Panc1 (cell line): ENCODE data around the gene CDK14. TPM values are rescaled to one million over a fixed set of nuclear protein-coding genes. Genes with fewer than 3 reads are reported as not detected.

Experiments used
- ATAC-seq: fragments of 200-7000 bp; cut with Tn5 transposase; 2 replicates; pipeline ENCODE4 v1.9.1; 2020; ENCODE audit warnings: mild to moderate bottlenecking, moderate library complexity
- BruUV-seq: library from RNA; stranded (reverse); fragments of 400-500 nt; replicated peaks from 2 replicates; lab custom pipeline; 2021; lab: Mats Ljungman, UMichigan
- CTCF ChIA-PET: fragments of 300-600 bp; sonication (Branson Sonifier 250); formaldehyde crosslinking; loops from one replicate; lab custom pipeline; 2022; ENCODE audit warnings: antibody characterized with exemption; lab: Charles Lee
- POLR2A ChIA-PET: fragments of 300-600 bp; sonication (Branson Sonifier 250); formaldehyde crosslinking; loops from one replicate; lab custom pipeline; 2022; ENCODE audit warnings: antibody characterized with exemption; lab: Charles Lee
- DNase-seq: peaks from one replicate; pipeline ENCODE4 v3.0.0-alpha.2; 2010; ENCODE audit warnings: low read depth, low spot score
- H3K27ac ChIP-seq: 2 replicates; pipeline ENCODE4 v1.5.1; 2011; ENCODE audit warnings: mild to moderate bottlenecking, low read length, inconsistent platforms
- H3K27me3 ChIP-seq: fragments of 200-500 bp; sonication (Bioruptor generic); 2 replicates; pipeline ENCODE4 v1.6.0; 2014; ENCODE audit warnings: low read length, inconsistent platforms; ENCODE audit not compliant: control insufficient read depth, insufficient read depth
- H3K36me3 ChIP-seq: fragments of 200-500 bp; sonication (Bioruptor generic); 2 replicates; pipeline ENCODE4 v1.5.1; 2014; ENCODE audit warnings: inconsistent platforms, mild to moderate bottlenecking, low read length, moderate library complexity; ENCODE audit not compliant: control insufficient read depth, insufficient read depth
- H3K4me1 ChIP-seq: 2 replicates; pipeline ENCODE4 v1.5.1; 2011; ENCODE audit warnings: inconsistent platforms, mild to moderate bottlenecking, low read length, moderate library complexity; ENCODE audit not compliant: control insufficient read depth, insufficient read depth
- H3K4me3 ChIP-seq, 2 experiments: 2 replicates each; pipeline ENCODE4 v1.5.1; 2011 to 2012; ENCODE audit warnings: low read depth in 2 of 2, low read length in 2 of 2, mild to moderate bottlenecking in 2 of 2, inconsistent platforms in 1 of 2, moderate library complexity in 1 of 2
- H3K9me3 ChIP-seq: fragments of 200-500 bp; sonication (Bioruptor generic); 2 replicates; pipeline ENCODE4 v1.5.1; 2014; ENCODE audit warnings: low read depth, mild to moderate bottlenecking, inconsistent platforms, low read length, moderate library complexity; ENCODE audit not compliant: control insufficient read depth, insufficient read depth
- POLR2AphosphoS5 ChIP-seq: IDR thresholded peaks from 2 replicates; pipeline ENCODE4 v1.6.1; 2012; ENCODE audit warnings: mild to moderate bottlenecking, low read depth, low read length, moderate library complexity
- SIN3A ChIP-seq: IDR thresholded peaks from 2 replicates; pipeline ENCODE4 v1.6.1; 2012; ENCODE audit warnings: low read depth, mild to moderate bottlenecking, low read length, moderate library complexity, borderline replicate concordance; ENCODE audit not compliant: insufficient read depth
- TCF7L2 ChIP-seq: IDR thresholded peaks from 2 replicates; pipeline ENCODE4 v1.6.1; 2011; ENCODE audit warnings: mild to moderate bottlenecking, low read depth, low read length, inconsistent platforms
- in situ Hi-C: cut with HindIII; loops from 2 replicates; pipeline ENCODE4 v1.10.0; 2016; ENCODE audit warnings: low sequenced_read_pairs, low pct_unique_long_range_greater_than_20kb
- intact Hi-C: fragments of 100-400 bp; cut with micrococcal nuclease; formaldehyde crosslinking; loops from one replicate; pipeline ENCODE4 v1.10.0; 2022; ENCODE audit not compliant: unreplicated experiment
- total RNA-seq: library from RNA; stranded (reverse); gene quantifications from one replicate; pipeline ENCODE4 v1.2.1, GENCODE V29; 2021; ENCODE audit not compliant: unreplicated experiment
- TF ChIP-seq, protein P1 (sequence below), 2 experiments: IDR thresholded peaks; 2 replicates each; pipeline ENCODE4 v1.6.1; 2011 to 2012; ENCODE audit warnings: low read depth in 2 of 2, control low read depth in 1 of 2, low read length in 1 of 2, mild to moderate bottlenecking in 1 of 2, moderate library complexity in 1 of 2; ENCODE audit not compliant: insufficient read depth in 1 of 2
- TF ChIP-seq, protein P2 (sequence below): fragments of 450-650 bp; IDR thresholded peaks from 2 replicates; pipeline ENCODE4 v1.5.1; 2017; ENCODE audit warnings: mild to moderate bottlenecking

The CDK14 gene
- total RNA-seq, 1 experiment from 2014 or later: 3.0 TPM

DNA sequence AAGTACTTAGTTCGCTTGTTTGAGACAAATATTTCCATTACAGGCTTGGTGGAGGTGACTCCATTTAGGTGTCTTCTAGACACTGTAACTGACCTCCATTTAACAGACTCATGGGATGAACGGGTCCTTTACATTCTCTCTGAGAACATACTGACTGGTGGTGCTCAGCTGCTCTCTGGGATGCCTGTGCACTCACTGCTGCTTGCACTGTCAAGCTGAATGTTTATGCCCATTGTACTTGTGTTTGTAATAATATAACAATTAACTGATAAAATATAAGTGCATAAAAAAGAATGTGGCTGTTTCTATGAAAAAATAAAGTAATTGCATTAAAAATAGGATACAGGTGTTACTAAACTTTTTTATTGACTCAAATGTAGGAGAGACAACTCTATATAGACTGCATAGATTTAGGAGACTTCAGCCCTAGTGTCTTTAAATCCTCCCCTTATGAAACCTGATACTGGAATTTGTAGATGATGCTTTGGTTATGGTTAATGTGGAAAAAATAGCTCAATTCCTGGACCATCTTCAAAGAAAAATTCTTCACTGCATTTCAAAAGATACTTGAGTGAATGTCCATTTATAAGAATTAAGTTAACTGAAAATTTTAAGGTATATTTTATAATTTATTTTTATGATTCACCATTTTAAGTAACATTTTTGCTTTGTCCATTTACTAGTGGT is 85.4 kb downstream of the CDK14 start:
- CTCF ChIA-PET: no interaction called here
- in situ Hi-C loops (no loop called here), intact Hi-C loops (no loop called here)
- H3K36me3 ChIP-seq: no peaks in the 10 kb centered on the region
- ATAC-seq: no peak
- no peaks in the 10 kb centered on the region for H3K27me3 ChIP-seq
- TF ChIP-seq, protein P1, sequence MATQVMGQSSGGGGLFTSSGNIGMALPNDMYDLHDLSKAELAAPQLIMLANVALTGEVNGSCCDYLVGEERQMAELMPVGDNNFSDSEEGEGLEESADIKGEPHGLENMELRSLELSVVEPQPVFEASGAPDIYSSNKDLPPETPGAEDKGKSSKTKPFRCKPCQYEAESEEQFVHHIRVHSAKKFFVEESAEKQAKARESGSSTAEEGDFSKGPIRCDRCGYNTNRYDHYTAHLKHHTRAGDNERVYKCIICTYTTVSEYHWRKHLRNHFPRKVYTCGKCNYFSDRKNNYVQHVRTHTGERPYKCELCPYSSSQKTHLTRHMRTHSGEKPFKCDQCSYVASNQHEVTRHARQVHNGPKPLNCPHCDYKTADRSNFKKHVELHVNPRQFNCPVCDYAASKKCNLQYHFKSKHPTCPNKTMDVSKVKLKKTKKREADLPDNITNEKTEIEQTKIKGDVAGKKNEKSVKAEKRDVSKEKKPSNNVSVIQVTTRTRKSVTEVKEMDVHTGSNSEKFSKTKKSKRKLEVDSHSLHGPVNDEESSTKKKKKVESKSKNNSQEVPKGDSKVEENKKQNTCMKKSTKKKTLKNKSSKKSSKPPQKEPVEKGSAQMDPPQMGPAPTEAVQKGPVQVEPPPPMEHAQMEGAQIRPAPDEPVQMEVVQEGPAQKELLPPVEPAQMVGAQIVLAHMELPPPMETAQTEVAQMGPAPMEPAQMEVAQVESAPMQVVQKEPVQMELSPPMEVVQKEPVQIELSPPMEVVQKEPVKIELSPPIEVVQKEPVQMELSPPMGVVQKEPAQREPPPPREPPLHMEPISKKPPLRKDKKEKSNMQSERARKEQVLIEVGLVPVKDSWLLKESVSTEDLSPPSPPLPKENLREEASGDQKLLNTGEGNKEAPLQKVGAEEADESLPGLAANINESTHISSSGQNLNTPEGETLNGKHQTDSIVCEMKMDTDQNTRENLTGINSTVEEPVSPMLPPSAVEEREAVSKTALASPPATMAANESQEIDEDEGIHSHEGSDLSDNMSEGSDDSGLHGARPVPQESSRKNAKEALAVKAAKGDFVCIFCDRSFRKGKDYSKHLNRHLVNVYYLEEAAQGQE (IDR thresholded peaks at IDR 0.05; ENCODE audit: insufficient read depth in 1 of 2, low read depth in 2 of 2, low read length in 1 of 2): no peak
- TF ChIP-seq SIN3A (no peak), TCF7L2 (no peak), POLR2AphosphoS5 (no peak)
- TF ChIP-seq, protein P2, sequence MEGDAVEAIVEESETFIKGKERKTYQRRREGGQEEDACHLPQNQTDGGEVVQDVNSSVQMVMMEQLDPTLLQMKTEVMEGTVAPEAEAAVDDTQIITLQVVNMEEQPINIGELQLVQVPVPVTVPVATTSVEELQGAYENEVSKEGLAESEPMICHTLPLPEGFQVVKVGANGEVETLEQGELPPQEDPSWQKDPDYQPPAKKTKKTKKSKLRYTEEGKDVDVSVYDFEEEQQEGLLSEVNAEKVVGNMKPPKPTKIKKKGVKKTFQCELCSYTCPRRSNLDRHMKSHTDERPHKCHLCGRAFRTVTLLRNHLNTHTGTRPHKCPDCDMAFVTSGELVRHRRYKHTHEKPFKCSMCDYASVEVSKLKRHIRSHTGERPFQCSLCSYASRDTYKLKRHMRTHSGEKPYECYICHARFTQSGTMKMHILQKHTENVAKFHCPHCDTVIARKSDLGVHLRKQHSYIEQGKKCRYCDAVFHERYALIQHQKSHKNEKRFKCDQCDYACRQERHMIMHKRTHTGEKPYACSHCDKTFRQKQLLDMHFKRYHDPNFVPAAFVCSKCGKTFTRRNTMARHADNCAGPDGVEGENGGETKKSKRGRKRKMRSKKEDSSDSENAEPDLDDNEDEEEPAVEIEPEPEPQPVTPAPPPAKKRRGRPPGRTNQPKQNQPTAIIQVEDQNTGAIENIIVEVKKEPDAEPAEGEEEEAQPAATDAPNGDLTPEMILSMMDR: no peak
- no peak overlapping the region for H3K4me3 ChIP-seq
- no peak for DNase-seq
- POLR2A ChIA-PET: no interaction called here
- BruUV-seq: no TSS peak
- no peaks in the 10 kb centered on the region for H3K4me1 ChIP-seq
- H3K9me3 ChIP-seq: no peaks in the 10 kb centered on the region
- H3K27ac ChIP-seq: no peak overlapping the region

DNA sequence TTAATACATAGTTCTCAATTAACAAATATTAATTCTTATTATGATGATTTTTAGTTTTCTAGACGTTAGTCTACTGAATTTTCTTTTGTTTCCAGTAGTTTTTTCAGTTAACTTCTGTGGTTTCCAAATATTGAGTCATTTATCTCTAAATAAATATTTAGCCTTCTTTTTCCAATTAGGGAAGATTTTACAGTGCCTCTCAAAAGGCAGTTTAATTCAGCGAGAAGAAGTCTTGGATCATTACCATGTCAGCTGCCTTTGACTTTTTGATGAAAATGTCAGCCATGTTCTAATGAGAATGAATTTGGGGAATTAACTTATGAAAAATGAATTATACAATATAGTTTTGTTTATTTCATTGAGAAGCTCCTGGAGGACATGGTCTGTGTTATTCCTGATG is 90.0 kb downstream of the CDK14 start:
- in situ Hi-C loops (no loop called here), intact Hi-C loops (no loop called here)
- DNase-seq (no peak), ATAC-seq (no peak)
- H3K4me3 ChIP-seq: no peak overlapping the region
- no peaks in the 10 kb centered on the region for H3K36me3 ChIP-seq
- H3K27me3 ChIP-seq: no peaks in the 10 kb centered on the region
- ChIA-PET CTCF (no interaction called here), POLR2A (no interaction called here)
- H3K4me1 ChIP-seq: no peaks in the 10 kb centered on the region
- no peaks in the 10 kb centered on the region for H3K9me3 ChIP-seq
- TF ChIP-seq, protein P1 (IDR thresholded peaks at IDR 0.05; ENCODE audit: insufficient read depth in 1 of 2, low read depth in 2 of 2, low read length in 1 of 2): no peak
- TF ChIP-seq TCF7L2 (no peak), SIN3A (no peak), POLR2AphosphoS5 (no peak)
- TF ChIP-seq, protein P2: no peak
- no peak overlapping the region for H3K27ac ChIP-seq
- BruUV-seq: no TSS peak
